ENCODE results near the gene AP1S2. TPM values are rescaled to one million over a fixed set of nuclear protein-coding genes. Genes with fewer than 3 reads are reported as not detected.

The AP1S2 gene
- total and polyA plus RNA-seq, 2 of the 8 experiments (the other 6 are each of a cell fraction or from before 2014, with no cell fraction given): 88.2 to 237 TPM

- H3K4me2 ChIP-seq (ENCODE audit: insufficient read depth in 1 of 2, low read depth in 2 of 2, low read length in 2 of 2): no peak overlapping the region
- no peak overlapping the region for H3K18ac ChIP-seq (ENCODE audit: extremely low read depth, low read length)
- no peaks in the 10 kb centered on the region for H3K9me3 ChIP-seq (ENCODE audit: insufficient read depth in 2 of 2, low read depth in 1 of 2, low read length in 1 of 2)
- H2BK12ac ChIP-seq (ENCODE audit: low read depth, low read length): no peak overlapping the region
- H2BK120ac ChIP-seq (replicated peaks; ENCODE audit: low read depth, low read length): no peak overlapping the region
- H3K9ac ChIP-seq (replicated peaks in 1 of 4; ENCODE audit: extremely low read depth in 1 of 4, low read depth in 3 of 4, low read length in 3 of 4): no peak overlapping the region
- no peak overlapping the region for H3K23ac ChIP-seq (ENCODE audit: insufficient read length)
- H2AFZ ChIP-seq (ENCODE audit: low read length): no peak overlapping the region
- no peak overlapping the region for H3K4me3 ChIP-seq (ENCODE audit: extremely low read depth in 1 of 4, insufficient read depth in 2 of 4, low read depth in 3 of 4, low read length in 4 of 4)
- no peaks in the 10 kb centered on the region for H3K23me2 ChIP-seq (ENCODE audit: low read depth, low read length)
- H2BK5ac ChIP-seq (ENCODE audit: low read depth, low read length): no peak overlapping the region
- H3K14ac ChIP-seq (ENCODE audit: insufficient read length): no peak overlapping the region
- no peaks in the 10 kb centered on the region for H3K36me3 ChIP-seq (ENCODE audit: control insufficient read depth in 2 of 4, insufficient read depth in 4 of 4, low read length in 3 of 4)
- ChIA-PET CTCF (ENCODE audit: partially characterized antibody) (no interaction called here), POLR2A (ENCODE audit: partially characterized antibody) (no interaction called here)
- H3K4ac ChIP-seq (replicated peaks; ENCODE audit: insufficient read length, low read depth, low read length): no peak overlapping the region
- no peak for TF ChIP-seq USF2 (IDR thresholded peaks at IDR 0.05; ENCODE audit: low read length)
- no peak for TF ChIP-seq SRF (IDR thresholded peaks at IDR 0.05; ENCODE audit: low read depth, low read length)
- no peak for TF ChIP-seq GTF2F1 (IDR thresholded peaks at IDR 0.05; ENCODE audit: borderline replicate concordance, low read depth, low read length)
- TF ChIP-seq CTBP2 (IDR thresholded peaks at IDR 0.05; ENCODE audit: borderline replicate concordance, insufficient read depth, insufficient read length, low read length): no peak
- TF ChIP-seq CREB1 (IDR thresholded peaks at IDR 0.05): no peak
- no peak for TF ChIP-seq TAF1 (IDR thresholded peaks at IDR 0.05; ENCODE audit: low read depth, low read length)
- TF ChIP-seq RXRA (IDR thresholded peaks at IDR 0.05; ENCODE audit: insufficient read depth, low read depth, low read length): no peak
- FAIRE-seq (no peak), DNase-seq (ENCODE audit: low read depth in 1 of 2, low spot score in 2 of 2) (no peak)
- WGBS, 2 experiments (ENCODE audit: extremely low coverage in 1 of 2, insufficient coverage in 1 of 2, insufficient read length in 1 of 2, insufficient replicate concordance in 2 of 2, low coverage in 1 of 2, low lambda C conversion rate in 2 of 2, missing lambda C conversion rate in 1 of 2): 100% methylated on average over 4 of the region's 5 CpGs; no CpG with 5 or more reads in 1 of the 2 experiments
- no peak overlapping the region for H3K56ac ChIP-seq (replicated peaks; ENCODE audit: insufficient read length, low read depth, low read length)
- no peak overlapping the region for H2BK20ac ChIP-seq (ENCODE audit: low read length)
- no peak overlapping the region for H4K8ac ChIP-seq (ENCODE audit: extremely low read depth, insufficient read depth, low read length)
- H3K4me1 ChIP-seq (replicated peaks in 1 of 4; ENCODE audit: control insufficient read depth in 3 of 4, insufficient read depth in 4 of 4, low read length in 3 of 4): no peaks in the 10 kb centered on the region; a peak in 2 of 7 replicates
- H4K5ac ChIP-seq (ENCODE audit: insufficient read length, low read depth, low read length): no peak overlapping the region
- no peak overlapping the region for H2BK15ac ChIP-seq (ENCODE audit: low read length)
- no peaks in the 10 kb centered on the region for H3K79me2 ChIP-seq (ENCODE audit: control insufficient read depth in 1 of 2, insufficient read depth in 2 of 2, low read length in 2 of 2)
- H3K27ac ChIP-seq (ENCODE audit: low read depth, low read length): no peak overlapping the region
- H2AK5ac ChIP-seq (ENCODE audit: low read depth, low read length): no peak overlapping the region
- H4K20me1 ChIP-seq (replicated peaks in 1 of 2; ENCODE audit: control insufficient read depth in 1 of 2, insufficient read depth in 2 of 2, low read length in 2 of 2): no peaks in the 10 kb centered on the region
- H4K91ac ChIP-seq (replicated peaks; ENCODE audit: insufficient read length, low read length): no peak overlapping the region
- no peaks in the 10 kb centered on the region for H3K27me3 ChIP-seq (replicated peaks in 1 of 4; ENCODE audit: control insufficient read depth in 3 of 4, extremely low read depth in 1 of 4, insufficient read depth in 3 of 4, low read length in 3 of 4)
- no peaks in the 10 kb centered on the region for H3K79me1 ChIP-seq (ENCODE audit: low read depth, low read length)
Observed at GRCh38 chrX:15903186-15903681, 48.6 kb upstream of the AP1S2 start.
